Measurements from ENCODE around the gene SLIT3. TPM values are rescaled to one million over a fixed set of nuclear protein-coding genes. Genes with fewer than 3 reads are reported as not detected.
A peak's percentile ranks its signal among the peaks of the same experiment; 100 is the strongest.

Gene SLIT3
- polyA plus RNA-seq, 1 of the 3 experiments (the other 2 are of a cell fraction): 119 TPM

- TF ChIP-seq IRF3 (IDR thresholded peaks at IDR 0.05; ENCODE audit: low read depth, low read length) (no peak), FOXJ3 (CRISPR knock-in tag; IDR thresholded peaks at IDR 0.05) (no peak), TCF12 (IDR thresholded peaks at IDR 0.05) (peak; percentile 59; the same call in 1 of the 2 replicates), USF1 (IDR thresholded peaks at IDR 0.05; ENCODE audit: borderline replicate concordance, low read depth) (no peak), MXI1 (IDR thresholded peaks at IDR 0.05; ENCODE audit: low read depth, low read length) (no peak), FOXM1 (IDR thresholded peaks at IDR 0.05; ENCODE audit: low read depth) (no peak)
Observed at GRCh38 chr5:169006842-169007790, 293.8 kb downstream of the SLIT3 start (continued).

- Histone ChIP-seq H3K9ac (no peak overlapping the region; the same call in 1 of the 2 replicates), H3K36me3 (replicated peaks in 1 of 2; ENCODE audit: control insufficient read depth in 1 of 2, insufficient read depth in 2 of 2, low read length in 1 of 2) (no peaks in the 10 kb centered on the region), H3K27ac (ENCODE audit: low read depth in 2 of 2, low read length in 1 of 2) (peak overlapping the region; percentile 86 to 98), H2AFZ (ENCODE audit: low read depth) (no peak overlapping the region), H3K9me3 (no peaks in the 10 kb centered on the region), H3K4me2 (peak overlapping the region; percentile 50), H3K4me3 (ENCODE audit: low read depth in 2 of 2, low read length in 1 of 2) (0 out of 4 replicates have a peak overlapping the region, but pooled peaks of 1 of the 2 experiments have one; percentile 1), H3F3A (replicated peaks; ENCODE audit: insufficient read depth) (peaks cover 15% of the 10 kb centered on the region), H3K9me2 (no peaks in the 10 kb centered on the region), H3K4me1 (ENCODE audit: control insufficient read depth in 1 of 2, insufficient read depth in 2 of 2, low read depth in 1 of 2, low read length in 1 of 2) (peaks cover 23 to 55% of the 10 kb centered on the region in 2 experiments), H4K20me1 (ENCODE audit: insufficient read depth) (no peaks in the 10 kb centered on the region), H3K79me2 (ENCODE audit: insufficient read depth) (no peaks in the 10 kb centered on the region), H3K27me3 (ENCODE audit: insufficient read depth) (no peaks in the 10 kb centered on the region)
- 37% methylated on average over 4 of the region's 4 CpGs for WGBS (ENCODE audit: low lambda C conversion rate)
- CTCF ChIA-PET: interaction anchor here (0.9 to 3.9 kb wide), 20 partner anchors 13 to 298 kb away, joined by 3 to 26 read pairs (median 5); partner anchors contain the start of gene SLIT3
- POLR2A ChIA-PET: interaction anchor here (1.7 kb wide), 1 partner anchor 95 kb away, joined by 4 read pairs; no protein-coding TSS in a partner anchor
- TF ChIP-seq TEAD4 (IDR thresholded peaks at IDR 0.05; ENCODE audit: borderline replicate concordance, insufficient read depth) (peak; percentile 22; the same call in 1 of the 2 replicates), NFIC (IDR thresholded peaks at IDR 0.05; ENCODE audit: borderline replicate concordance) (no peak), FOXM1 (IDR thresholded peaks at IDR 0.05; ENCODE audit: low read depth) (no peak), TCF12 (IDR thresholded peaks at IDR 0.05) (peak; percentile 45; the same call in 1 of the 2 replicates), USF1 (IDR thresholded peaks at IDR 0.05; ENCODE audit: borderline replicate concordance, low read depth) (peak; percentile 66; the same call in 1 of the 2 replicates), POLR2AphosphoS5 (IDR thresholded peaks at IDR 0.05; ENCODE audit: low read depth, low read length) (no peak), PBX3 (IDR thresholded peaks at IDR 0.05) (peak; percentile 55), MAX (IDR thresholded peaks at IDR 0.05; ENCODE audit: low read depth) (peak; percentile 71), RXRA (IDR thresholded peaks at IDR 0.05; ENCODE audit: borderline replicate concordance, low read depth) (no peak), JUND (IDR thresholded peaks at IDR 0.05) (peak; percentile 37; the same call in 1 of the 2 replicates), YY1 (IDR thresholded peaks at IDR 0.05; ENCODE audit: low read depth) (no peak), CTCF (IDR thresholded peaks at IDR 0.05) (no peak), CHD2 (IDR thresholded peaks at IDR 0.05; ENCODE audit: low read length, partially characterized antibody) (no peak)
- no peak for DNase-seq
Observed at GRCh38 chr5:169004551-169004950, 296.4 kb downstream of the SLIT3 start.

Measured in SK-N-SH (cell line).